OCI-M1 (cell line): ENCODE measurements around the gene CXCR2.
A peak's percentile ranks its signal among the peaks of the same experiment; 100 is the strongest.

ENCODE experiments used
- DNase-seq: peaks from one replicate; lab custom pipeline; 2025; lab: John Stamatoyannopoulos, UW

Gene CXCR2

GRCh38 chr2:218186355-218186766, 60.5 kb downstream of the CXCR2 start:
- peak; percentile 83 for DNase-seq
